HEK293 (cell line): ENCODE data around the gene EPS8L3.

Source experiments
- CTCF ChIA-PET: fragments of 350-600 bp; formaldehyde crosslinking; extraction: SDS; loops from one replicate; lab custom pipeline; 2021; ENCODE audit warnings: antibody characterized with exemption; lab: Yijun Ruan, JAX
- POLR2A ChIA-PET: fragments of 300-600 bp; formaldehyde crosslinking; extraction: SDS; loops from one replicate; lab custom pipeline; 2020; ENCODE audit warnings: antibody characterized with exemption, inconsistent platforms; lab: Yijun Ruan, JAX
- H3K27ac ChIP-seq: fragments of 200-500 bp; sonication (Bioruptor generic); 2 replicates; pipeline ENCODE4 v1.5.1; 2014; ENCODE audit warnings: low read depth, low read length, control low read depth, inconsistent platforms; ENCODE audit errors: extremely low read depth
- H3K36me3 ChIP-seq, 2 experiments: fragments of 200-500 bp in 1 of 2; sonication (Bioruptor generic) in 1 of 2; 1 replicate in 1 of 2; 2 replicates in 1 of 2; pipeline ENCODE4 v1.5.1; 2014 to 2017; ENCODE audit warnings: inconsistent platforms in 2 of 2, low read length in 2 of 2; ENCODE audit not compliant: control insufficient read depth in 2 of 2, insufficient read depth in 1 of 2
- H3K4me1 ChIP-seq: fragments of 200-500 bp; sonication (Bioruptor generic); 2 replicates; pipeline ENCODE4 v1.5.1; 2014; ENCODE audit warnings: mild to moderate bottlenecking, low read length, inconsistent platforms; ENCODE audit not compliant: control insufficient read depth, insufficient read depth
- H3K4me3 ChIP-seq: 2 replicates; pipeline ENCODE4 v1.5.1; 2011; ENCODE audit warnings: low read depth, mild to moderate bottlenecking, control low read depth, low read length, moderate library complexity
- H3K9me3 ChIP-seq: fragments of 200-500 bp; sonication (Bioruptor generic); 2 replicates; pipeline ENCODE4 v1.5.1; 2014; ENCODE audit warnings: low read depth, low read length, inconsistent platforms; ENCODE audit not compliant: control insufficient read depth, insufficient read depth
- BCL11B ChIP-seq: fragments of 450-650 bp; formaldehyde crosslinking; IDR thresholded peaks from 2 replicates; pipeline ENCODE4 v1.5.1; 2016; ENCODE audit warnings: low read depth, missing biosample characterization, missing genetic modification characterization
- ZFP69B ChIP-seq: fragments of 450-650 bp; formaldehyde crosslinking; IDR thresholded peaks from 2 replicates; pipeline ENCODE4 v1.5.1; 2016; ENCODE audit warnings: missing biosample characterization, missing genetic modification characterization
- ZNF146 ChIP-seq: fragments of 450-650 bp; formaldehyde crosslinking; IDR thresholded peaks from 2 replicates; pipeline ENCODE4 v1.5.1; 2016; ENCODE audit warnings: missing biosample characterization, missing genetic modification characterization
- ZNF175 ChIP-seq: fragments of 450-650 bp; formaldehyde crosslinking; IDR thresholded peaks from 2 replicates; pipeline ENCODE4 v1.5.1; 2016; ENCODE audit warnings: missing biosample characterization, missing genetic modification characterization
- ZNF214 ChIP-seq: fragments of 450-650 bp; formaldehyde crosslinking; IDR thresholded peaks from 2 replicates; pipeline ENCODE4 v1.5.1; 2017; ENCODE audit warnings: missing biosample characterization, mild to moderate bottlenecking, missing genetic modification characterization, borderline replicate concordance
- ZNF623 ChIP-seq: fragments of 450-650 bp; formaldehyde crosslinking; IDR thresholded peaks from 2 replicates; pipeline ENCODE4 v1.5.1; 2016; ENCODE audit warnings: missing biosample characterization, missing genetic modification characterization
- ZNF664 ChIP-seq: fragments of 450-650 bp; formaldehyde crosslinking; IDR thresholded peaks from 2 replicates; pipeline ENCODE4 v1.5.1; 2016; ENCODE audit warnings: missing biosample characterization, missing genetic modification characterization
- TF ChIP-seq, protein P1 (sequence below): fragments of 450-650 bp; formaldehyde crosslinking; optimal IDR thresholded peaks from 2 replicates; pipeline ENCODE3; 2016; ENCODE audit warnings: missing biosample characterization, mild to moderate bottlenecking, missing genetic modification characterization
- TF ChIP-seq, protein P2 (sequence below): fragments of 450-650 bp; formaldehyde crosslinking; IDR thresholded peaks from 2 replicates; pipeline ENCODE4 v1.5.1; 2016; ENCODE audit warnings: missing biosample characterization, missing genetic modification characterization, borderline replicate concordance
- TF ChIP-seq, protein P3 (sequence below): fragments of 450-650 bp; formaldehyde crosslinking; IDR thresholded peaks from 2 replicates; pipeline ENCODE4 v1.5.1; 2016; ENCODE audit warnings: missing biosample characterization, missing genetic modification characterization
- TF ChIP-seq, protein P4 (sequence below): fragments of 450-650 bp; formaldehyde crosslinking; IDR thresholded peaks from 2 replicates; pipeline ENCODE4 v1.5.1; 2016; ENCODE audit warnings: missing biosample characterization, missing genetic modification characterization
- TF ChIP-seq, protein P5 (sequence below): fragments of 450-650 bp; formaldehyde crosslinking; IDR thresholded peaks from 2 replicates; pipeline ENCODE4; 2016; ENCODE audit warnings: missing biosample characterization, missing genetic modification characterization
- TF ChIP-seq, protein P6 (sequence below): fragments of 450-650 bp; formaldehyde crosslinking; IDR thresholded peaks from 2 replicates; pipeline ENCODE4 v1.5.1; 2017; ENCODE audit warnings: missing biosample characterization, missing genetic modification characterization

Gene EPS8L3

DNA sequence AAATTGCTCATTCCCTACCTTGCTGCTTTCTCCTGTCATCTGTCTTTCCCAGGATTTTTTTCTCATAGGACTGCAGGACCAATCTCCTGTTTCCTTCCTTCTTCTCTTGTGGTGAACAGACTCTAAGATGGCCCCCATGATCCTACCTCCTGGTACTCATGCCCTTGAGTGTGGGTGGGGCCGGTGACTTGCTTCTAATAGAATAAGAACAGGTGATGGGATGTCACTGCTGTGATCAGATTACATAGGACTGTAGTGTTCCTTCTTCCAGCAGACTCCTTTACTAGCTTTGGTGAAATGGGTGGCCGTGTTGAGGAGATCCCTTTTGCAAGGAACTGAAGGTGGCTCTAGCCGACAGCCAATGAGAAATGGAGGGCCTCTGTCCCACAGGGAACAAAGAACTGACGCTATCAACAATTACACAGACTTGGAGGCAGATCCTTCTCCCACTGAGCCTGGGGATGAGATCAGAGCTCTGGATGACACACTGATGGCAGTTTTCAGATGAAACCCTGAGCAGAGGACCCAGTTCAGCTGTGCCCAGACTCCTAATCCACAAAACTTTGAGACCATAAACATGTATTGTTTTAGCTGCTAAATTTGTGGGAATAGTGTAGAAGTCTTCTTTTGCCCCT lies 30.4 kb downstream of the EPS8L3 start:
- Histone ChIP-seq H3K9me3 (no peaks in the 10 kb centered on the region), H3K4me1 (no peaks in the 10 kb centered on the region), H3K4me3 (no peak overlapping the region), H3K27ac (no peak overlapping the region), H3K36me3 (peaks cover 0 to 20% of the 10 kb centered on the region in 2 experiments; a peak in 1 of 3 replicates)
- CTCF ChIA-PET, result interaction anchor here (0.7 to 0.8 kb wide), 2 partner anchors 201 to 239 kb away, joined by 3 read pairs; partner anchors contain the start of gene CYB561D1
- no peak for TF ChIP-seq ZNF664 (tag by site-specific recombination)
- POLR2A ChIA-PET, result interaction anchor here (1.4 kb wide), 1 partner anchor 185 kb away, joined by 4 read pairs; the partner anchor contains the start of gene GNAI3

DNA sequence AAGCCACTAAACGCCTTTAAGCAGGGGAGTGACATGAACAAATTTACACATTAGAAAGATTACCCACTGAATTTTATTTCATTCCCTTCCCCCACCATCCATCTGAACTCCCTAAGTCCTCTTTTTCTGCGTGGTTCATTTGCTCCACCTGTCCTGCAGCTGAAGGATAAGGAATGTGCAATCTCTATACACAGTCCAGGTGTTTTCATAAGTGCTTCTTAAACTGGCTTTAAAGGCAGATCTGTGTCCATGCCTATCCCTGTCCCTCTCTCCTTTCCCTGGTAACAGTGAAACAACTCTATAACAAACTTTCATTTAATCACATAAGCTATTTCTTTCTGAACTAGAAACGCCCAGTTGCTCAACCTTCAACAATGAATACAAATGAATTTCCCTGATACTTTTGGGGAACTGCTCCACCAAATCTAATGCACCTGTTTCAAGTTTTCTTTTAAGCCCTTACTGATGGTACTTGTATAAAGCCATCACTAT lies 31.3 kb downstream of the EPS8L3 start:
- no peaks in the 10 kb centered on the region for H3K9me3 ChIP-seq
- CTCF ChIA-PET, result no interaction called here
- H3K27ac ChIP-seq, result no peak overlapping the region
- TF ChIP-seq, protein P1, sequence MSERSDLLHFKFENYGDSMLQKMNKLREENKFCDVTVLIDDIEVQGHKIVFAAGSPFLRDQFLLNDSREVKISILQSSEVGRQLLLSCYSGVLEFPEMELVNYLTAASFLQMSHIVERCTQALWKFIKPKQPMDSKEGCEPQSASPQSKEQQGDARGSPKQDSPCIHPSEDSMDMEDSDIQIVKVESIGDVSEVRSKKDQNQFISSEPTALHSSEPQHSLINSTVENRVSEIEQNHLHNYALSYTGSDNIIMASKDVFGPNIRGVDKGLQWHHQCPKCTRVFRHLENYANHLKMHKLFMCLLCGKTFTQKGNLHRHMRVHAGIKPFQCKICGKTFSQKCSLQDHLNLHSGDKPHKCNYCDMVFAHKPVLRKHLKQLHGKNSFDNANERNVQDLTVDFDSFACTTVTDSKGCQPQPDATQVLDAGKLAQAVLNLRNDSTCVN (tag by site-specific recombination), result no peak
- TF ChIP-seq, protein P2, sequence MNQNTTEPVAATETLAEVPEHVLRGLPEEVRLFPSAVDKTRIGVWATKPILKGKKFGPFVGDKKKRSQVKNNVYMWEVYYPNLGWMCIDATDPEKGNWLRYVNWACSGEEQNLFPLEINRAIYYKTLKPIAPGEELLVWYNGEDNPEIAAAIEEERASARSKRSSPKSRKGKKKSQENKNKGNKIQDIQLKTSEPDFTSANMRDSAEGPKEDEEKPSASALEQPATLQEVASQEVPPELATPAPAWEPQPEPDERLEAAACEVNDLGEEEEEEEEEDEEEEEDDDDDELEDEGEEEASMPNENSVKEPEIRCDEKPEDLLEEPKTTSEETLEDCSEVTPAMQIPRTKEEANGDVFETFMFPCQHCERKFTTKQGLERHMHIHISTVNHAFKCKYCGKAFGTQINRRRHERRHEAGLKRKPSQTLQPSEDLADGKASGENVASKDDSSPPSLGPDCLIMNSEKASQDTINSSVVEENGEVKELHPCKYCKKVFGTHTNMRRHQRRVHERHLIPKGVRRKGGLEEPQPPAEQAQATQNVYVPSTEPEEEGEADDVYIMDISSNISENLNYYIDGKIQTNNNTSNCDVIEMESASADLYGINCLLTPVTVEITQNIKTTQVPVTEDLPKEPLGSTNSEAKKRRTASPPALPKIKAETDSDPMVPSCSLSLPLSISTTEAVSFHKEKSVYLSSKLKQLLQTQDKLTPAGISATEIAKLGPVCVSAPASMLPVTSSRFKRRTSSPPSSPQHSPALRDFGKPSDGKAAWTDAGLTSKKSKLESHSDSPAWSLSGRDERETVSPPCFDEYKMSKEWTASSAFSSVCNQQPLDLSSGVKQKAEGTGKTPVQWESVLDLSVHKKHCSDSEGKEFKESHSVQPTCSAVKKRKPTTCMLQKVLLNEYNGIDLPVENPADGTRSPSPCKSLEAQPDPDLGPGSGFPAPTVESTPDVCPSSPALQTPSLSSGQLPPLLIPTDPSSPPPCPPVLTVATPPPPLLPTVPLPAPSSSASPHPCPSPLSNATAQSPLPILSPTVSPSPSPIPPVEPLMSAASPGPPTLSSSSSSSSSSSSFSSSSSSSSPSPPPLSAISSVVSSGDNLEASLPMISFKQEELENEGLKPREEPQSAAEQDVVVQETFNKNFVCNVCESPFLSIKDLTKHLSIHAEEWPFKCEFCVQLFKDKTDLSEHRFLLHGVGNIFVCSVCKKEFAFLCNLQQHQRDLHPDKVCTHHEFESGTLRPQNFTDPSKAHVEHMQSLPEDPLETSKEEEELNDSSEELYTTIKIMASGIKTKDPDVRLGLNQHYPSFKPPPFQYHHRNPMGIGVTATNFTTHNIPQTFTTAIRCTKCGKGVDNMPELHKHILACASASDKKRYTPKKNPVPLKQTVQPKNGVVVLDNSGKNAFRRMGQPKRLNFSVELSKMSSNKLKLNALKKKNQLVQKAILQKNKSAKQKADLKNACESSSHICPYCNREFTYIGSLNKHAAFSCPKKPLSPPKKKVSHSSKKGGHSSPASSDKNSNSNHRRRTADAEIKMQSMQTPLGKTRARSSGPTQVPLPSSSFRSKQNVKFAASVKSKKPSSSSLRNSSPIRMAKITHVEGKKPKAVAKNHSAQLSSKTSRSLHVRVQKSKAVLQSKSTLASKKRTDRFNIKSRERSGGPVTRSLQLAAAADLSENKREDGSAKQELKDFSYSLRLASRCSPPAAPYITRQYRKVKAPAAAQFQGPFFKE (tag by site-specific recombination), result no peak
- TF ChIP-seq, protein P3, sequence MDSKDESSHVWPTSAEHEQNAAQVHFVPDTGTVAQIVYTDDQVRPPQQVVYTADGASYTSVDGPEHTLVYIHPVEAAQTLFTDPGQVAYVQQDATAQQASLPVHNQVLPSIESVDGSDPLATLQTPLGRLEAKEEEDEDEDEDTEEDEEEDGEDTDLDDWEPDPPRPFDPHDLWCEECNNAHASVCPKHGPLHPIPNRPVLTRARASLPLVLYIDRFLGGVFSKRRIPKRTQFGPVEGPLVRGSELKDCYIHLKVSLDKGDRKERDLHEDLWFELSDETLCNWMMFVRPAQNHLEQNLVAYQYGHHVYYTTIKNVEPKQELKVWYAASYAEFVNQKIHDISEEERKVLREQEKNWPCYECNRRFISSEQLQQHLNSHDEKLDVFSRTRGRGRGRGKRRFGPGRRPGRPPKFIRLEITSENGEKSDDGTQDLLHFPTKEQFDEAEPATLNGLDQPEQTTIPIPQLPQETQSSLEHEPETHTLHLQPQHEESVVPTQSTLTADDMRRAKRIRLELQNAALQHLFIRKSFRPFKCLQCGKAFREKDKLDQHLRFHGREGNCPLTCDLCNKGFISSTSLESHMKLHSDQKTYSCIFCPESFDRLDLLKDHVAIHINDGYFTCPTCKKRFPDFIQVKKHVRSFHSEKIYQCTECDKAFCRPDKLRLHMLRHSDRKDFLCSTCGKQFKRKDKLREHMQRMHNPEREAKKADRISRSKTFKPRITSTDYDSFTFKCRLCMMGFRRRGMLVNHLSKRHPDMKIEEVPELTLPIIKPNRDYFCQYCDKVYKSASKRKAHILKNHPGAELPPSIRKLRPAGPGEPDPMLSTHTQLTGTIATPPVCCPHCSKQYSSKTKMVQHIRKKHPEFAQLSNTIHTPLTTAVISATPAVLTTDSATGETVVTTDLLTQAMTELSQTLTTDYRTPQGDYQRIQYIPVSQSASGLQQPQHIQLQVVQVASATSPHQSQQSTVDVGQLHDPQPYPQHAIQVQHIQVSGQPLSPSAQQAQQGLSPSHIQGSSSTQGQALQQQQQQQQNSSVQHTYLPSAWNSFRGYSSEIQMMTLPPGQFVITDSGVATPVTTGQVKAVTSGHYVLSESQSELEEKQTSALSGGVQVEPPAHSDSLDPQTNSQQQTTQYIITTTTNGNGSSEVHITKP, result no peak
- TF ChIP-seq, protein P4, sequence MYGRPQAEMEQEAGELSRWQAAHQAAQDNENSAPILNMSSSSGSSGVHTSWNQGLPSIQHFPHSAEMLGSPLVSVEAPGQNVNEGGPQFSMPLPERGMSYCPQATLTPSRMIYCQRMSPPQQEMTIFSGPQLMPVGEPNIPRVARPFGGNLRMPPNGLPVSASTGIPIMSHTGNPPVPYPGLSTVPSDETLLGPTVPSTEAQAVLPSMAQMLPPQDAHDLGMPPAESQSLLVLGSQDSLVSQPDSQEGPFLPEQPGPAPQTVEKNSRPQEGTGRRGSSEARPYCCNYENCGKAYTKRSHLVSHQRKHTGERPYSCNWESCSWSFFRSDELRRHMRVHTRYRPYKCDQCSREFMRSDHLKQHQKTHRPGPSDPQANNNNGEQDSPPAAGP (tag by site-specific recombination), result no peak
- TF ChIP-seq BCL11B (tag by site-specific recombination), result no peak
- TF ChIP-seq ZNF623 (tag by site-specific recombination), result no peak
- TF ChIP-seq, protein P5, sequence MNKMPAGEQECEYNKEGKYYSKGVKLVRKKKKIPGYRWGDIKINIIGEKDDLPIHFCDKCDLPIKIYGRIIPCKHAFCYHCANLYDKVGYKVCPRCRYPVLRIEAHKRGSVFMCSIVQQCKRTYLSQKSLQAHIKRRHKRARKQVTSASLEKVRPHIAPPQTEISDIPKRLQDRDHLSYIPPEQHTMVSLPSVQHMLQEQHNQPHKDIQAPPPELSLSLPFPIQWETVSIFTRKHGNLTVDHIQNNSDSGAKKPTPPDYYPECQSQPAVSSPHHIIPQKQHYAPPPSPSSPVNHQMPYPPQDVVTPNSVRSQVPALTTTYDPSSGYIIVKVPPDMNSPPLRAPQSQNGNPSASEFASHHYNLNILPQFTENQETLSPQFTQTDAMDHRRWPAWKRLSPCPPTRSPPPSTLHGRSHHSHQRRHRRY (tag by site-specific recombination), result no peak
- no peak for TF ChIP-seq ZNF146 (tag by site-specific recombination)
- TF ChIP-seq ZNF175, result no peak
- no peak for TF ChIP-seq ZFP69B (tag by site-specific recombination)
- TF ChIP-seq, protein P6, sequence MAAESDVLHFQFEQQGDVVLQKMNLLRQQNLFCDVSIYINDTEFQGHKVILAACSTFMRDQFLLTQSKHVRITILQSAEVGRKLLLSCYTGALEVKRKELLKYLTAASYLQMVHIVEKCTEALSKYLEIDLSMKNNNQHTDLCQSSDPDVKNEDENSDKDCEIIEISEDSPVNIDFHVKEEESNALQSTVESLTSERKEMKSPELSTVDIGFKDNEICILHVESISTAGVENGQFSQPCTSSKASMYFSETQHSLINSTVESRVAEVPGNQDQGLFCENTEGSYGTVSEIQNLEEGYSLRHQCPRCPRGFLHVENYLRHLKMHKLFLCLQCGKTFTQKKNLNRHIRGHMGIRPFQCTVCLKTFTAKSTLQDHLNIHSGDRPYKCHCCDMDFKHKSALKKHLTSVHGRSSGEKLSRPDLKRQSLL (tag by site-specific recombination), result no peak
- no peak for TF ChIP-seq ZNF214
- POLR2A ChIA-PET, result no interaction called here
- H3K4me3 ChIP-seq, result no peak overlapping the region
- H3K4me1 ChIP-seq, result no peaks in the 10 kb centered on the region
- peaks cover 0 to 11% of the 10 kb centered on the region in 2 experiments; a peak in 1 of 3 replicates for H3K36me3 ChIP-seq
